Measurements from ENCODE around the gene AGRN. TPM values are rescaled to one million over a fixed set of nuclear protein-coding genes. Genes with fewer than 3 reads are reported as not detected.
A peak's percentile ranks its signal among the peaks of the same experiment; 100 is the strongest.

Gene AGRN
- total RNA-seq, 1 donor from 2014 or later, result 374 TPM

- no peak overlapping the region for H3K27ac Mint-ChIP-seq (ENCODE audit: unreplicated experiment)
- no peak for TF ChIP-seq CTCF (IDR thresholded peaks at IDR 0.05; ENCODE audit: unreplicated experiment)
- H3K4me3 Mint-ChIP-seq (ENCODE audit: unreplicated experiment), result no peak overlapping the region
- H3K9me3 Mint-ChIP-seq (ENCODE audit: unreplicated experiment), result no peaks in the 10 kb centered on the region
- peaks cover 6% of the 10 kb centered on the region for H3K27me3 Mint-ChIP-seq (ENCODE audit: unreplicated experiment)
- peaks cover 3% of the 10 kb centered on the region for H3K36me3 Mint-ChIP-seq (ENCODE audit: low read depth, unreplicated experiment)
- no peak for DNase-seq (ENCODE audit: low spot score)
- no peaks in the 10 kb centered on the region for H3K4me1 Mint-ChIP-seq (ENCODE audit: unreplicated experiment)
Observed at GRCh38 chr1:1083416-1084371, 63.8 kb downstream of the AGRN start.

GRCh38 chr1:1084372-1085170 is 64.7 kb downstream of the AGRN start:
- H3K27ac Mint-ChIP-seq (ENCODE audit: unreplicated experiment), result no peak overlapping the region
- peaks cover 9% of the 10 kb centered on the region for H3K27me3 Mint-ChIP-seq (ENCODE audit: unreplicated experiment)
- H3K4me3 Mint-ChIP-seq (ENCODE audit: unreplicated experiment), result no peak overlapping the region
- no peak for TF ChIP-seq CTCF (IDR thresholded peaks at IDR 0.05; ENCODE audit: unreplicated experiment)
- H3K36me3 Mint-ChIP-seq (ENCODE audit: low read depth, unreplicated experiment), result peaks cover 3% of the 10 kb centered on the region
- no peaks in the 10 kb centered on the region for H3K4me1 Mint-ChIP-seq (ENCODE audit: unreplicated experiment)
- DNase-seq (ENCODE audit: low spot score), result peak; percentile 7
- no peaks in the 10 kb centered on the region for H3K9me3 Mint-ChIP-seq (ENCODE audit: unreplicated experiment)

- H3K27me3 Mint-ChIP-seq (ENCODE audit: unreplicated experiment), result peaks cover 9% of the 10 kb centered on the region
- H3K4me1 Mint-ChIP-seq (ENCODE audit: unreplicated experiment), result no peaks in the 10 kb centered on the region
- no peaks in the 10 kb centered on the region for H3K9me3 Mint-ChIP-seq (ENCODE audit: unreplicated experiment)
- no peak for TF ChIP-seq CTCF (IDR thresholded peaks at IDR 0.05; ENCODE audit: unreplicated experiment)
- H3K36me3 Mint-ChIP-seq (ENCODE audit: low read depth, unreplicated experiment), result peaks cover 3% of the 10 kb centered on the region
- DNase-seq (ENCODE audit: low spot score), result no peak
- no peak overlapping the region for H3K27ac Mint-ChIP-seq (ENCODE audit: unreplicated experiment)
- H3K4me3 Mint-ChIP-seq (ENCODE audit: unreplicated experiment), result no peak overlapping the region
Observed at GRCh38 chr1:1085171-1085841, 65.4 kb downstream of the AGRN start.

- no peak overlapping the region for H3K4me3 Mint-ChIP-seq (ENCODE audit: unreplicated experiment)
- H3K9me3 Mint-ChIP-seq (ENCODE audit: unreplicated experiment), result no peaks in the 10 kb centered on the region
- peaks cover 3% of the 10 kb centered on the region for H3K36me3 Mint-ChIP-seq (ENCODE audit: low read depth, unreplicated experiment)
- TF ChIP-seq CTCF (IDR thresholded peaks at IDR 0.05; ENCODE audit: unreplicated experiment), result no peak
- peak overlapping the region; percentile 30 for H3K27ac Mint-ChIP-seq (ENCODE audit: unreplicated experiment)
- peaks cover 9% of the 10 kb centered on the region for H3K27me3 Mint-ChIP-seq (ENCODE audit: unreplicated experiment)
- no peaks in the 10 kb centered on the region for H3K4me1 Mint-ChIP-seq (ENCODE audit: unreplicated experiment)
- no peak for DNase-seq (ENCODE audit: low spot score)
Observed at GRCh38 chr1:1085911-1086841, 66.3 kb downstream of the AGRN start.

Measured in endothelial cell (in vitro differentiated cells).